ENCODE results near the gene LYRM2.

- TF ChIP-seq CTCF (IDR thresholded peaks at IDR 0.05; ENCODE audit: poor library complexity): no peak
- TF ChIP-seq EZH2 (IDR thresholded peaks at IDR 0.05; ENCODE audit: borderline replicate concordance): no peak
- no peak for TF ChIP-seq EZH2phosphoT487 (IDR thresholded peaks at IDR 0.05; ENCODE audit: low read depth, severe bottlenecking, unreplicated experiment)
These were observed 117.8 kb downstream of the LYRM2 start for GRCh38 chr6:89520736-89521135.

Data from hepatocyte (in vitro differentiated cells).